ENCODE measurements around the gene PILRA. TPM values are rescaled to one million over a fixed set of nuclear protein-coding genes. Genes with fewer than 3 reads are reported as not detected.
A peak's percentile ranks its signal among the peaks of the same experiment; 100 is the strongest.

PILRA gene
- total and polyA plus RNA-seq, 2 of the 13 experiments (the other 11 are each of a cell fraction or from before 2014, with no cell fraction given) = 0.13 to 1.3 TPM

GRCh38 chr7:100444311-100445278 lies 71.3 kb downstream of the PILRA start (continued):
- TF ChIP-seq, protein P1, sequence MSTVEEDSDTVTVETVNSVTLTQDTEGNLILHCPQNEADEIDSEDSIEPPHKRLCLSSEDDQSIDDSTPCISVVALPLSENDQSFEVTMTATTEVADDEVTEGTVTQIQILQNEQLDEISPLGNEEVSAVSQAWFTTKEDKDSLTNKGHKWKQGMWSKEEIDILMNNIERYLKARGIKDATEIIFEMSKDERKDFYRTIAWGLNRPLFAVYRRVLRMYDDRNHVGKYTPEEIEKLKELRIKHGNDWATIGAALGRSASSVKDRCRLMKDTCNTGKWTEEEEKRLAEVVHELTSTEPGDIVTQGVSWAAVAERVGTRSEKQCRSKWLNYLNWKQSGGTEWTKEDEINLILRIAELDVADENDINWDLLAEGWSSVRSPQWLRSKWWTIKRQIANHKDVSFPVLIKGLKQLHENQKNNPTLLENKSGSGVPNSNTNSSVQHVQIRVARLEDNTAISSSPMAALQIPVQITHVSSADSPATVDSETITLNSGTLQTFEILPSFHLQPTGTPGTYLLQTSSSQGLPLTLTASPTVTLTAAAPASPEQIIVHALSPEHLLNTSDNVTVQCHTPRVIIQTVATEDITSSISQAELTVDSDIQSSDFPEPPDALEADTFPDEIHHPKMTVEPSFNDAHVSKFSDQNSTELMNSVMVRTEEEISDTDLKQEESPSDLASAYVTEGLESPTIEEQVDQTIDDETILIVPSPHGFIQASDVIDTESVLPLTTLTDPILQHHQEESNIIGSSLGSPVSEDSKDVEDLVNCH (CRISPR knock-in tag; IDR thresholded peaks at IDR 0.05) = no peak
- TF ChIP-seq ZNF275 (CRISPR knock-in tag; IDR thresholded peaks at IDR 0.05; ENCODE audit: borderline replicate concordance) (no peak), MNT (IDR thresholded peaks at IDR 0.05) (peak; percentile 72), ZNF775 (CRISPR knock-in tag; IDR thresholded peaks at IDR 0.05; ENCODE audit: borderline replicate concordance) (no peak), NBN (conservative IDR thresholded peaks at IDR 0.05) (no peak), BCL6 (CRISPR knock-in tag; IDR thresholded peaks at IDR 0.05) (peak; percentile 68; the same call in 1 of the 2 replicates), AHR (CRISPR knock-in tag; IDR thresholded peaks at IDR 0.05) (0 out of 2 replicates have a peak, but pooled peaks have one; percentile 12), ZNF354B (CRISPR knock-in tag; IDR thresholded peaks at IDR 0.05) (no peak), HOXA3 (CRISPR knock-in tag; IDR thresholded peaks at IDR 0.05) (peak; percentile 71), DMAP1 (CRISPR knock-in tag; IDR thresholded peaks at IDR 0.05) (peak; percentile 89), ETV6 (CRISPR knock-in tag; conservative IDR thresholded peaks at IDR 0.05) (peak; percentile 83), ZFP90 (CRISPR knock-in tag; IDR thresholded peaks at IDR 0.05; ENCODE audit: borderline replicate concordance) (no peak), ASH2L (IDR thresholded peaks at IDR 0.05; ENCODE audit: insufficient read length, low read depth, low read length) (peak; percentile 82), ZNF878 (CRISPR knock-in tag; IDR thresholded peaks at IDR 0.05) (peak; percentile 73)
- TF ChIP-seq, protein P2, sequence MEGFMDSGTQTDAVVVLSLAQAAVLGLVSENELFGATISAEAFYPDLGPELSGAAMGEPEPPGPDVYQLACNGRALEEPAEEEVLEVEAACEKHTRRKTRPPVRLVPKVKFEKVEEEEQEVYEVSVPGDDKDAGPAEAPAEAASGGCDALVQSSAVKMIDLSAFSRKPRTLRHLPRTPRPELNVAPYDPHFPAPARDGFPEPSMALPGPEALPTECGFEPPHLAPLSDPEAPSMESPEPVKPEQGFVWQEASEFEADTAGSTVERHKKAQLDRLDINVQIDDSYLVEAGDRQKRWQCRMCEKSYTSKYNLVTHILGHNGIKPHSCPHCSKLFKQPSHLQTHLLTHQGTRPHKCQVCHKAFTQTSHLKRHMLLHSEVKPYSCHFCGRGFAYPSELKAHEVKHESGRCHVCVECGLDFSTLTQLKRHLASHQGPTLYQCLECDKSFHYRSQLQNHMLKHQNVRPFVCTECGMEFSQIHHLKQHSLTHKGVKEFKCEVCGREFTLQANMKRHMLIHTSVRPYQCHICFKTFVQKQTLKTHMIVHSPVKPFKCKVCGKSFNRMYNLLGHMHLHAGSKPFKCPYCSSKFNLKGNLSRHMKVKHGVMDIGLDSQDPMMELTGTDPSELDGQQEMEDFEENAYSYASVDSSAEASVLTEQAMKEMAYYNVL (CRISPR knock-in tag; IDR thresholded peaks at IDR 0.05; ENCODE audit: borderline replicate concordance) = peak; percentile 99
- TF ChIP-seq, protein P3, sequence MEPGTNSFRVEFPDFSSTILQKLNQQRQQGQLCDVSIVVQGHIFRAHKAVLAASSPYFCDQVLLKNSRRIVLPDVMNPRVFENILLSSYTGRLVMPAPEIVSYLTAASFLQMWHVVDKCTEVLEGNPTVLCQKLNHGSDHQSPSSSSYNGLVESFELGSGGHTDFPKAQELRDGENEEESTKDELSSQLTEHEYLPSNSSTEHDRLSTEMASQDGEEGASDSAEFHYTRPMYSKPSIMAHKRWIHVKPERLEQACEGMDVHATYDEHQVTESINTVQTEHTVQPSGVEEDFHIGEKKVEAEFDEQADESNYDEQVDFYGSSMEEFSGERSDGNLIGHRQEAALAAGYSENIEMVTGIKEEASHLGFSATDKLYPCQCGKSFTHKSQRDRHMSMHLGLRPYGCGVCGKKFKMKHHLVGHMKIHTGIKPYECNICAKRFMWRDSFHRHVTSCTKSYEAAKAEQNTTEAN (CRISPR knock-in tag; conservative IDR thresholded peaks at IDR 0.05) = peak; percentile 10; the same call in 1 of the 2 replicates
- TF ChIP-seq, protein P4, sequence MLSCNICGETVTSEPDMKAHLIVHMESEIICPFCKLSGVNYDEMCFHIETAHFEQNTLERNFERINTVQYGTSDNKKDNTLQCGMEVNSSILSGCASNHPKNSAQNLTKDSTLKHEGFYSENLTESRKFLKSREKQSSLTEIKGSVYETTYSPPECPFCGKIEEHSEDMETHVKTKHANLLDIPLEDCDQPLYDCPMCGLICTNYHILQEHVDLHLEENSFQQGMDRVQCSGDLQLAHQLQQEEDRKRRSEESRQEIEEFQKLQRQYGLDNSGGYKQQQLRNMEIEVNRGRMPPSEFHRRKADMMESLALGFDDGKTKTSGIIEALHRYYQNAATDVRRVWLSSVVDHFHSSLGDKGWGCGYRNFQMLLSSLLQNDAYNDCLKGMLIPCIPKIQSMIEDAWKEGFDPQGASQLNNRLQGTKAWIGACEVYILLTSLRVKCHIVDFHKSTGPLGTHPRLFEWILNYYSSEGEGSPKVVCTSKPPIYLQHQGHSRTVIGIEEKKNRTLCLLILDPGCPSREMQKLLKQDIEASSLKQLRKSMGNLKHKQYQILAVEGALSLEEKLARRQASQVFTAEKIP (CRISPR knock-in tag; IDR thresholded peaks at IDR 0.05; ENCODE audit: borderline replicate concordance) = no peak

All from HepG2 (cell line).